GM19035 (cell line): Measurements from ENCODE around the gene TNFSF18.

Experiments used
- ATAC-seq: cut with Tn5 transposase; IDR thresholded peaks from one replicate; pipeline ENCODE4 v1.9.1; 2021; ENCODE audit not compliant: unreplicated experiment

Gene TNFSF18

GRCh38 chr1:173039626-173040025, 11.1 kb downstream of the TNFSF18 start:
- ATAC-seq = no peak

GRCh38 chr1:173038875-173039554, 11.7 kb downstream of the TNFSF18 start:
- no peak for ATAC-seq

GRCh38 chr1:173024543-173024942, 26.2 kb downstream of the TNFSF18 start:
- ATAC-seq = no peak

- no peak for ATAC-seq
Measured at GRCh38 chr1:173023343-173023742, 27.4 kb downstream of the TNFSF18 start.

GRCh38 chr1:173020138-173020750, 30.5 kb downstream of the TNFSF18 start:
- ATAC-seq = peak; percentile 92

- ATAC-seq = no peak
Measured at GRCh38 chr1:173017792-173018191, 32.9 kb downstream of the TNFSF18 start.

GRCh38 chr1:173016419-173016818, 34.3 kb downstream of the TNFSF18 start:
- ATAC-seq = no peak

GRCh38 chr1:173015629-173016028, 35.1 kb downstream of the TNFSF18 start:
- no peak for ATAC-seq

GRCh38 chr1:173014160-173014559, 36.6 kb downstream of the TNFSF18 start:
- no peak for ATAC-seq

- no peak for ATAC-seq
Measured at GRCh38 chr1:173012126-173012525, 38.6 kb downstream of the TNFSF18 start.

GRCh38 chr1:173009597-173009996, 41.1 kb downstream of the TNFSF18 start:
- no peak for ATAC-seq

- no peak for ATAC-seq
Measured at GRCh38 chr1:173005196-173005864, 45.4 kb downstream of the TNFSF18 start.

- ATAC-seq = no peak
Measured at GRCh38 chr1:173002891-173003838, 47.6 kb downstream of the TNFSF18 start.

GRCh38 chr1:172999349-172999748, 51.4 kb downstream of the TNFSF18 start:
- no peak for ATAC-seq

- ATAC-seq = no peak
Measured at GRCh38 chr1:172997941-172998361, 52.8 kb downstream of the TNFSF18 start.

- no peak for ATAC-seq
Measured at GRCh38 chr1:172993640-172994039, 57.1 kb downstream of the TNFSF18 start.

GRCh38 chr1:172991674-172992400, 58.9 kb downstream of the TNFSF18 start:
- no peak for ATAC-seq

GRCh38 chr1:172990598-172991215, 60.0 kb downstream of the TNFSF18 start:
- no peak for ATAC-seq
